Measurements from ENCODE around the gene PTPRE. TPM values are rescaled to one million over a fixed set of nuclear protein-coding genes. Genes with fewer than 3 reads are reported as not detected.

The PTPRE gene
- total RNA-seq, 1 experiment from 2014 or later, result 3.1 TPM

- CTCF ChIA-PET, result interaction anchor here (1.0 kb wide), 2 partner anchors 31 to 136 kb away, joined by 3 to 4 read pairs; no protein-coding TSS in a partner anchor
These were observed 32.0 kb upstream of the PTPRE start for GRCh38 chr10:127874671-127875448.

DNA sequence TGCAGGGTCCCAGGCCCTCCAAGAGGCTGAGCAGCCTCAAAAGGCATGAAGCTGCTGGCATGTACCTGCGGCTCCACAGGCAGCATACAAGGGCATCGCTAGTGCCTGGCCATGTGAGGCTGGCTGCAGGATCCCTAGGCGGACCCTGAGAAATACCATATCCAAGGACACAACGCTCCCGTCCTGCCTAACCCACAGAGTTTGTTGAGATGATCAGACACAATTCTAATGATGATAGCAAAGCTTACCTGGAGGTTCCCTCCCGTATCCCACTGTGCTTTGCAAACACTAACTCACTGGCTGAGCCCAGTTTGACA lies 31.5 kb upstream of the PTPRE start:
- no peaks in the 10 kb centered on the region for H3K27me3 Mint-ChIP-seq (ENCODE audit: low read depth)
- peaks cover under 1% of the 10 kb centered on the region for H3K9me3 Mint-ChIP-seq
- ChIA-PET POLR2A (no interaction called here), CTCF (interaction anchor here (1.0 kb wide), 2 partner anchors 31 to 136 kb away, joined by 3 to 4 read pairs; no protein-coding TSS in a partner anchor)
- DNase-seq (ENCODE audit: low spot score) (no peak), ATAC-seq (no peak)
- no peak for TF ChIP-seq HMGA2 (CRISPR knock-in tag; IDR thresholded peaks at IDR 0.05)
- TF ChIP-seq ZNF425 (CRISPR knock-in tag; conservative IDR thresholded peaks at IDR 0.05), result no peak
- TF ChIP-seq, protein P1, sequence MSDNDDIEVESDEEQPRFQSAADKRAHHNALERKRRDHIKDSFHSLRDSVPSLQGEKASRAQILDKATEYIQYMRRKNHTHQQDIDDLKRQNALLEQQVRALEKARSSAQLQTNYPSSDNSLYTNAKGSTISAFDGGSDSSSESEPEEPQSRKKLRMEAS (CRISPR knock-in tag; IDR thresholded peaks at IDR 0.05), result no peak
- no peak for TF ChIP-seq ZNF416 (CRISPR knock-in tag; IDR thresholded peaks at IDR 0.05)
- no peak for TF ChIP-seq ZNF121 (CRISPR knock-in tag; IDR thresholded peaks at IDR 0.05)
- H3K4me3 Mint-ChIP-seq, result no peak overlapping the region
- H3K36me3 Mint-ChIP-seq, result no peaks in the 10 kb centered on the region
- H3K27ac Mint-ChIP-seq, result no peak overlapping the region
- no peaks in the 10 kb centered on the region for H3K4me1 Mint-ChIP-seq

More at GRCh38 chr10:127874671-127875448, 32.0 kb upstream of the PTPRE start:
- Mint-ChIP-seq H3K4me1 (no peaks in the 10 kb centered on the region), H3K27ac (no peak overlapping the region), H3K36me3 (peaks cover 5% of the 10 kb centered on the region), H3K9me3 (peaks cover 6% of the 10 kb centered on the region), H3K4me3 (no peak overlapping the region), H3K27me3 (ENCODE audit: low read depth) (no peaks in the 10 kb centered on the region)
- DNase-seq (ENCODE audit: low spot score) (no peak), ATAC-seq (no peak)
- POLR2A ChIA-PET, result no interaction called here
- TF ChIP-seq, protein P2, sequence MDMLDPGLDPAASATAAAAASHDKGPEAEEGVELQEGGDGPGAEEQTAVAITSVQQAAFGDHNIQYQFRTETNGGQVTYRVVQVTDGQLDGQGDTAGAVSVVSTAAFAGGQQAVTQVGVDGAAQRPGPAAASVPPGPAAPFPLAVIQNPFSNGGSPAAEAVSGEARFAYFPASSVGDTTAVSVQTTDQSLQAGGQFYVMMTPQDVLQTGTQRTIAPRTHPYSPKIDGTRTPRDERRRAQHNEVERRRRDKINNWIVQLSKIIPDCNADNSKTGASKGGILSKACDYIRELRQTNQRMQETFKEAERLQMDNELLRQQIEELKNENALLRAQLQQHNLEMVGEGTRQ (CRISPR knock-in tag; IDR thresholded peaks at IDR 0.05), result no peak
- no peak for TF ChIP-seq ZNF671 (CRISPR knock-in tag; IDR thresholded peaks at IDR 0.05)
- no peak for TF ChIP-seq GTF2I (CRISPR knock-in tag; conservative IDR thresholded peaks at IDR 0.05)
- TF ChIP-seq JAZF1 (CRISPR knock-in tag; IDR thresholded peaks at IDR 0.05), result no peak
- TF ChIP-seq ATF6 (CRISPR knock-in tag; IDR thresholded peaks at IDR 0.05), result no peak
- TF ChIP-seq ZNF219 (CRISPR knock-in tag; IDR thresholded peaks at IDR 0.05; ENCODE audit: borderline replicate concordance), result no peak
- TF ChIP-seq ATF3 (CRISPR knock-in tag; conservative IDR thresholded peaks at IDR 0.05), result no peak
- TF ChIP-seq TEAD1 (CRISPR knock-in tag; IDR thresholded peaks at IDR 0.05), result no peak

- Mint-ChIP-seq H3K4me1 (no peaks in the 10 kb centered on the region), H3K9me3 (no peaks in the 10 kb centered on the region), H3K27me3 (ENCODE audit: low read depth) (no peaks in the 10 kb centered on the region), H3K4me3 (no peak overlapping the region), H3K36me3 (no peaks in the 10 kb centered on the region), H3K27ac (no peak overlapping the region)
- ATAC-seq (no peak), DNase-seq (ENCODE audit: low spot score) (no peak)
- CTCF ChIA-PET, result no interaction called here
- POLR2A ChIA-PET, result no interaction called here
- TF ChIP-seq STAT6 (CRISPR knock-in tag; conservative IDR thresholded peaks at IDR 0.05; ENCODE audit: low read depth) (no peak), RORB (CRISPR knock-in tag; IDR thresholded peaks at IDR 0.05) (no peak), MLX (CRISPR knock-in tag; IDR thresholded peaks at IDR 0.05) (no peak), GTF2I (CRISPR knock-in tag; conservative IDR thresholded peaks at IDR 0.05) (no peak), CREM (CRISPR knock-in tag; IDR thresholded peaks at IDR 0.05) (no peak), ZNF425 (CRISPR knock-in tag; conservative IDR thresholded peaks at IDR 0.05) (no peak)
- TF ChIP-seq, protein P3, sequence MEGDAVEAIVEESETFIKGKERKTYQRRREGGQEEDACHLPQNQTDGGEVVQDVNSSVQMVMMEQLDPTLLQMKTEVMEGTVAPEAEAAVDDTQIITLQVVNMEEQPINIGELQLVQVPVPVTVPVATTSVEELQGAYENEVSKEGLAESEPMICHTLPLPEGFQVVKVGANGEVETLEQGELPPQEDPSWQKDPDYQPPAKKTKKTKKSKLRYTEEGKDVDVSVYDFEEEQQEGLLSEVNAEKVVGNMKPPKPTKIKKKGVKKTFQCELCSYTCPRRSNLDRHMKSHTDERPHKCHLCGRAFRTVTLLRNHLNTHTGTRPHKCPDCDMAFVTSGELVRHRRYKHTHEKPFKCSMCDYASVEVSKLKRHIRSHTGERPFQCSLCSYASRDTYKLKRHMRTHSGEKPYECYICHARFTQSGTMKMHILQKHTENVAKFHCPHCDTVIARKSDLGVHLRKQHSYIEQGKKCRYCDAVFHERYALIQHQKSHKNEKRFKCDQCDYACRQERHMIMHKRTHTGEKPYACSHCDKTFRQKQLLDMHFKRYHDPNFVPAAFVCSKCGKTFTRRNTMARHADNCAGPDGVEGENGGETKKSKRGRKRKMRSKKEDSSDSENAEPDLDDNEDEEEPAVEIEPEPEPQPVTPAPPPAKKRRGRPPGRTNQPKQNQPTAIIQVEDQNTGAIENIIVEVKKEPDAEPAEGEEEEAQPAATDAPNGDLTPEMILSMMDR (IDR thresholded peaks at IDR 0.05), result no peak
These were observed 31.0 kb upstream of the PTPRE start for GRCh38 chr10:127875916-127876315.
